HepG2 (cell line): ENCODE results near the gene ARL3. TPM values are rescaled to one million over a fixed set of nuclear protein-coding genes. Genes with fewer than 3 reads are reported as not detected.

ENCODE experiments used
- ELF4 ChIP-seq: sonication (generic); formaldehyde crosslinking; IDR thresholded peaks from 2 replicates; pipeline ENCODE4 v1.5.0; 2020; ENCODE audit warnings: missing genetic modification reagents, mild to moderate bottlenecking, moderate library complexity, borderline replicate concordance
- FOXC1 ChIP-seq: sonication (generic); formaldehyde crosslinking; IDR thresholded peaks from 2 replicates; pipeline ENCODE4 v1.8.0; 2022; ENCODE audit warnings: mild to moderate bottlenecking, missing genetic modification reagents, borderline replicate concordance
- HMGXB4 ChIP-seq, 2 experiments: sonication (generic) in 1 of 2; formaldehyde crosslinking in 1 of 2; IDR thresholded peaks; 2 replicates each; pipeline versions ENCODE4 v1.4.0 to v1.6.1; 2018 to 2020; ENCODE audit warnings: missing genetic modification reagents in 2 of 2, borderline replicate concordance in 1 of 2, low read depth in 1 of 2, mild to moderate bottlenecking in 1 of 2, missing biosample characterization in 1 of 2
- MAFG ChIP-seq: sonication (generic); formaldehyde crosslinking; IDR thresholded peaks from 2 replicates; pipeline ENCODE4 v1.5.1; 2020; ENCODE audit warnings: mild to moderate bottlenecking, missing genetic modification reagents
- MTERF4 ChIP-seq: sonication (generic); formaldehyde crosslinking; IDR thresholded peaks from 2 replicates; pipeline ENCODE4 v1.8.0; 2023; ENCODE audit warnings: mild to moderate bottlenecking, missing genetic modification reagents
- NFYC ChIP-seq: IDR thresholded peaks from 2 replicates; pipeline ENCODE4 v1.6.1; 2016; ENCODE audit warnings: missing genetic modification reagents, missing compliant biosample characterization
- PHF8 ChIP-seq: sonication (generic); formaldehyde crosslinking; IDR thresholded peaks from 2 replicates; pipeline ENCODE4 v1.5.0; 2020; ENCODE audit warnings: missing genetic modification reagents
- POLR2G ChIP-seq: fragments of 200-400 bp; formaldehyde crosslinking; IDR thresholded peaks from 2 replicates; pipeline ENCODE4 v1.6.1; 2018; ENCODE audit warnings: mild to moderate bottlenecking, low read depth, low read length, moderate library complexity
- SIN3A ChIP-seq: IDR thresholded peaks from 2 replicates; pipeline ENCODE4 v1.6.1; 2011; ENCODE audit warnings: low read depth, mild to moderate bottlenecking, control low read depth, low read length, borderline replicate concordance
- SP2 ChIP-seq: sonication (generic); formaldehyde crosslinking; IDR thresholded peaks from 2 replicates; pipeline ENCODE4 v1.5.1; 2020; ENCODE audit warnings: mild to moderate bottlenecking, missing genetic modification reagents
- TAF1 ChIP-seq: sonication (generic); formaldehyde crosslinking; IDR thresholded peaks from 2 replicates; pipeline ENCODE4 v1.4.0; 2020; ENCODE audit warnings: missing genetic modification reagents
- USF2 ChIP-seq, 2 experiments: sonication (generic) in 1 of 2; formaldehyde crosslinking in 1 of 2; IDR thresholded peaks; 2 replicates each; pipeline versions ENCODE4 v1.5.1 to v1.6.1; 2011 to 2020; ENCODE audit warnings: borderline replicate concordance in 1 of 2, low read depth in 1 of 2, low read length in 1 of 2, mild to moderate bottlenecking in 1 of 2, missing genetic modification reagents in 1 of 2, moderate library complexity in 1 of 2
- ZBTB25 ChIP-seq: IDR thresholded peaks from 2 replicates; pipeline ENCODE4 v1.6.1; 2018; ENCODE audit warnings: missing genetic modification reagents
- ZBTB26 ChIP-seq: IDR thresholded peaks from 2 replicates; pipeline ENCODE4 v1.6.1; 2016; ENCODE audit warnings: missing compliant biosample characterization, missing genetic modification reagents, borderline replicate concordance
- ZNF331 ChIP-seq: sonication (generic); formaldehyde crosslinking; IDR thresholded peaks from 2 replicates; pipeline ENCODE4 v1.4.0; 2020; ENCODE audit warnings: missing genetic modification reagents
- ZNF672 ChIP-seq: sonication (generic); formaldehyde crosslinking; IDR thresholded peaks from 2 replicates; pipeline ENCODE4 v1.8.1; 2022; ENCODE audit warnings: missing genetic modification reagents
- ZNF776 ChIP-seq: sonication (generic); formaldehyde crosslinking; IDR thresholded peaks from 2 replicates; pipeline ENCODE4 v1.4.0; 2020; ENCODE audit warnings: mild to moderate bottlenecking, missing genetic modification reagents
- ZNF782 ChIP-seq: sonication (generic); formaldehyde crosslinking; IDR thresholded peaks from 2 replicates; pipeline ENCODE4 v1.4.0; 2020; ENCODE audit warnings: missing genetic modification reagents, mild to moderate bottlenecking, borderline replicate concordance
- ZNF879 ChIP-seq: sonication (generic); formaldehyde crosslinking; IDR thresholded peaks from 2 replicates; pipeline ENCODE4 v1.8.1; 2023; ENCODE audit warnings: missing genetic modification reagents
- polyA plus RNA-seq, 8 experiments: library from polyadenylated mRNA; depleted of rRNA in 3 of 8; stranded (reverse) in 7 of 8; unstranded in 1 of 8; fragments of >200 nt; fragmentation: Illumina TruSeq in 4 of 8; extraction: Trizol in 4 of 8; gene quantifications; 2 replicates each; pipeline versions ENCODE4 v1.2.1 to v1.2.3, GENCODE V29; 2011 to 2016; ENCODE audit warnings: low read depth in 4 of 8, missing spikeins in 1 of 8, mixed read lengths in 1 of 8; ENCODE audit not compliant: insufficient read depth in 1 of 8
- total RNA-seq, 5 experiments: library from RNA; depleted of rRNA; stranded (reverse); fragments of >200 nt; fragmentation: Illumina TruSeq; extraction: Trizol; gene quantifications; 2 replicates each; pipeline ENCODE4 v1.2.3, GENCODE V29; 2016; ENCODE audit warnings: low read depth in 1 of 5

The ARL3 gene
- total and polyA plus RNA-seq, 2 of the 13 experiments (the other 11 are each of a cell fraction or from before 2014, with no cell fraction given) = 5.2 to 6.6 TPM

GRCh38 chr10:102641880-102642735, 72.1 kb downstream of the ARL3 start (continued):
- peak; percentile 51 to 76; a peak in 3 of 4 replicates for TF ChIP-seq HMGXB4 (CRISPR knock-in tag; IDR thresholded peaks at IDR 0.05; ENCODE audit: borderline replicate concordance in 1 of 2, low read depth in 1 of 2)
- no peak for TF ChIP-seq ELF4 (CRISPR knock-in tag)
- peak; percentile 55; the same call in 1 of the 2 replicates for TF ChIP-seq ZNF776 (CRISPR knock-in tag)
- TF ChIP-seq ZNF672 (CRISPR knock-in tag) = no peak
- TF ChIP-seq USF2 (IDR thresholded peaks at IDR 0.05; ENCODE audit: low read depth, low read length) = peak; percentile 72
- TF ChIP-seq USF2 (CRISPR knock-in tag; IDR thresholded peaks at IDR 0.05; ENCODE audit: borderline replicate concordance) = peak; percentile 85; the same call in 1 of the 2 replicates
- TF ChIP-seq FOXC1 (CRISPR knock-in tag) = peak; percentile 77; the same call in 1 of the 2 replicates
- no peak for TF ChIP-seq ZBTB26
- no peak for TF ChIP-seq ZNF782 (CRISPR knock-in tag)
- TF ChIP-seq MAFG (CRISPR knock-in tag) = no peak
- TF ChIP-seq PHF8 (CRISPR knock-in tag) = peak; percentile 66
- peak; percentile 64 for TF ChIP-seq TAF1
- no peak for TF ChIP-seq SIN3A
- TF ChIP-seq ZNF331 = no peak; the same call in 1 of the 2 replicates
- TF ChIP-seq NFYC (CRISPR knock-in tag) = peak; percentile 70
- TF ChIP-seq MTERF4 (CRISPR knock-in tag) = no peak
- TF ChIP-seq ZNF879 (CRISPR knock-in tag) = no peak
- peak; percentile 73 for TF ChIP-seq POLR2G
- peak; percentile 62 for TF ChIP-seq SP2 (CRISPR knock-in tag)
- peak; percentile 97 for TF ChIP-seq ZBTB25 (CRISPR knock-in tag)
